Right ventricle myocardium inferior (tissue), 1 donor: Measurements from ENCODE around the gene ZNF814. TPM values are rescaled to one million over a fixed set of nuclear protein-coding genes. Genes with fewer than 3 reads are reported as not detected.
A peak's percentile ranks its signal among the peaks of the same experiment; 100 is the strongest.
"Not testable (repeated sequence)": the region's sequence is repeated elsewhere in the genome, so short reads cannot be mapped to it uniquely, and the experiment has no call there.

Source experiments
- ATAC-seq: fragments of 200-7000 bp; cut with Tn5 transposase; one replicate; pipeline ENCODE4 v1.9.1; 2020; ENCODE audit warnings: mild to moderate bottlenecking, moderate library complexity
- DNase-seq: peaks from one replicate; pipeline ENCODE4 v3.0.0; 2021; ENCODE audit errors: missing footprints
- intact Hi-C: fragments of 100-400 bp; cut with DNase I; formaldehyde crosslinking; loops from one replicate; pipeline ENCODE4 v1.11.0; 2022
- long read RNA-seq: library from polyadenylated mRNA; unstranded; transcript quantifications from one replicate; pipeline ENCODE4 v2.0.0, GENCODE V29; 2021
- total RNA-seq: library from RNA; stranded (reverse); fragmentation: NEBNext Ultra II Directional; extraction: Animal tissue kit (Norgen Biotek cat#: 25700); gene quantifications from one replicate; pipeline ENCODE4 v1.2.1, GENCODE V29; 2021
- donor health status: DM: no; HTN: yes; CAD: no; lungs with severe emphysema.

The ZNF814 gene
- total RNA-seq, result 12.7 TPM
- long read RNA-seq, partial matches to known transcripts, result 0 of 9 reads
- long read RNA-seq, other reads (novel, unspliced or antisense), result 4 of 9 reads

- ATAC-seq (peak; percentile 90), DNase-seq (peak; percentile 90)
- intact Hi-C loops, result no loop called here
These were observed at the start of gene ZNF814 for GRCh38 chr19:57888560-57889231. Gene ZNF814, minus strand, starts transcription at chr19:57889037. Its CDS starts 235 bp downstream, at chr19:57888802.

DNA sequence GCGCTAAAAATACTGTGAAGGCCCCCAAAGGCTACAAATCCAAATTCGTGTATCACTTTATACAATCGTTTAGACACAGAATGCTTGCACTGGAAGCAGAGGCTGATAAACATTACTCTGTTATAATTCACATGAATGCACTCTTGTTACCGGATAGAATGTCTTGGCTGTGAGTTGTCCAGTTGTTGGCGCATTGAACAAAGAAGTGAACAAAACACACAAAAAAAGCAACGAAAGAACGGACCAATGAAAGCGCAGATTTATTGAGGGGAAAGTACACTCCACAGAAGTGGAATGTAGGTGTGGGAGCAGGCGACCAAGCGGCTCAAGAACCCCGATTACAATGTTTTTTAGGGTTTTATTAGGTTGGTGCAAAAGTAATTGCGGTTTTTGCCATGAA, 46.9 kb upstream of the ZNF814 start:
- ATAC-seq (no peak), DNase-seq (no peak)
- intact Hi-C loops, result no loop called here

- peak; percentile 96 for ATAC-seq
- intact Hi-C loops, result no loop called here
- DNase-seq, result peak; percentile 74
These were observed 46.2 kb upstream of the ZNF814 start, which contains the start of gene ZNF418 for GRCh38 chr19:57934820-57935665. Gene ZNF418, minus strand, starts transcription at chr19:57935402. Its CDS starts 1,580 bp downstream, at chr19:57933822.

GRCh38 chr19:57927587-57927986, 38.8 kb upstream of the ZNF814 start:
- DNase-seq, result no peak
- no peak for ATAC-seq
- intact Hi-C loops, result no loop called here

GRCh38 chr19:57916168-57916995, 27.5 kb upstream of the ZNF814 start, which contains the start of gene ZNF417:
Gene ZNF417, minus strand, starts transcription at chr19:57916592. Its CDS starts 181 bp downstream, at chr19:57916411.
- DNase-seq (peak; percentile 88), ATAC-seq (peak; percentile 99)
- intact Hi-C loops, result not testable (repeated sequence)

GRCh38 chr19:57914531-57914930, 25.7 kb upstream of the ZNF814 start:
- DNase-seq (no peak), ATAC-seq (no peak)
- intact Hi-C loops, result no loop called here

DNA sequence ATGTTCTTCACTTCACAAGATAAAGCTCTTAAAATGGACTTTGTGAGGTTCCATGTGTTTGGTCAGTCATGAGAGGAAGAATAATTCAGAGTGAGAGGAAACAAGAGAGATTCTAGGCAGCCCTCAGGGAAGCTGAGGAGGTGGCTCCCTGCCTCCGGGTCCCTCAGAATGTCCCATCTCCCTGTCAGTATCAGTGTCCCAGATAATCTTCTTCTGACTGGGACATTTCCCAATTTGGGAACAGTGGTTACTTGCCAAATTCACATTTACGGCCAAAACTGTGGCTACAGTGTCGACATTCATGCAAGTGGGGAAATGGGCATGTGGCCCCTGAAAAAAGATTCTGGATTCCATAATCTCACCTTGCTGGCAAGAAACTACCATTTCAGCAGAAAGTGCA, 18.6 kb upstream of the ZNF814 start:
- ATAC-seq (no peak), DNase-seq (no peak)
- intact Hi-C loops, result no loop called here

GRCh38 chr19:57905258-57905657, 16.4 kb upstream of the ZNF814 start:
- intact Hi-C loops, result no loop called here
- no peak for DNase-seq
- no peak for ATAC-seq

- ATAC-seq (no peak), DNase-seq (no peak)
- intact Hi-C loops, result loop anchor here (2.0 kb wide), 1 partner anchor 165 kb away; no protein-coding TSS in a partner anchor
These were observed 14.9 kb upstream of the ZNF814 start for GRCh38 chr19:57903618-57904184.

DNA sequence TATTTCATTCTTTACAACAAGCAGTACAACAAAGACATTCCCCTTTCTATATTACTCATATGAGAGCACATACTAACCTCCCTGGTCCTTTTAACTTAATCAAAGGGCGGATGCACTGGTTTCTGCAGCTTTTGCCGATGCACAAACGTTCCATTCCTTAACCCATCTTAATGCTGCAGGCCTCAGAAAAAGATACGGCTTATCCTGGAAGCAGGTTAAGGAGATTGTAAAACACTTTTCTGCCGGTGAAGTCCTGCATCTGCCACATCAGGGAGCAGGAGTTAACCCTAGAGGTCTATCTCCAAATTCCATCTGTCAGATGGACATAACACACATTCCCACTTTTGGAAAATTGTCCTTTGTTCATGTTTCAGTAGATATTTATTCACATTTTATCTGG, 11.5 kb upstream of the ZNF814 start:
- DNase-seq (no peak), ATAC-seq (no peak)
- intact Hi-C loops, result no loop called here

- DNase-seq, ATAC-seq, intact Hi-C loops: not testable (repeated sequence)
These were observed 1.9 kb upstream of the ZNF814 start for GRCh38 chr19:57890706-57891105.

GRCh38 chr19:57888107-57888559, 704 bp downstream of the ZNF814 start:
- DNase-seq (no peak), ATAC-seq (no peak)
- intact Hi-C loops, result no loop called here

DNA sequence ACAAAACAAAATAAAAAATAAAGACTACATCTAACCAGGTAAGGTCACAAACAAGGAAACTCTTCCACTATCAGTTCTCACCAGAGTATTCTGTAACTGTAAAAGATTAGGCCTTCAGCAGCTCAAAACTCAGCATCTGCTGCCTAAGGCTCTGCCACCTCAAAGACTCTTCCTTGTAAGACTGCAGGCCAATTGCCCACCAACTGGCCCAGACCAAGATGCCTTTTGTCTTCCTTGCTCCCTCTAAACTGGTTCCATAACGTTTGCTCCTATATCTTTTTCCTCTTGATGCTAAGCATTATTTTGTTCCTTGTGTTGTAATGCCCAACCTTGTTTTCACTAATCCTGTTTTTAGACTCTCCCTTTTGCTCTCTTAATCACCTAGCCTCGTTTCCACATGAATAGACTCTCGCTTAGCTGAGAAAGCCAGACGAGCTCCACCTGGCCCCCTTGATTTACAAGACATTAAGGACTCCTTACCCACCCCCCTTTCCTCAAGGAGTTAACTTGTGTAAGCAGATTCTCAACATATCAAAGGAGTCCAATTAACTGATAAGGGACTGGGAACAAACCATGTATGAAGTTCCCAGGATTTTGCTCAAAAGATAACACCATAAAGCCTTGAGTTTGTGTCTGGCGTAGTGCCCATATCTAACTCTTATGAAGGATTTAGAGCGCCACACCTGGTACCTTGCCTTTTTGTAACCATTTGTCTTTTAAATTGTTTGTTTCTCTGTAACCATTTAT, 1.5 kb downstream of the ZNF814 start:
- ATAC-seq, result no peak
- DNase-seq, result no peak
- intact Hi-C loops, result no loop called here

DNA sequence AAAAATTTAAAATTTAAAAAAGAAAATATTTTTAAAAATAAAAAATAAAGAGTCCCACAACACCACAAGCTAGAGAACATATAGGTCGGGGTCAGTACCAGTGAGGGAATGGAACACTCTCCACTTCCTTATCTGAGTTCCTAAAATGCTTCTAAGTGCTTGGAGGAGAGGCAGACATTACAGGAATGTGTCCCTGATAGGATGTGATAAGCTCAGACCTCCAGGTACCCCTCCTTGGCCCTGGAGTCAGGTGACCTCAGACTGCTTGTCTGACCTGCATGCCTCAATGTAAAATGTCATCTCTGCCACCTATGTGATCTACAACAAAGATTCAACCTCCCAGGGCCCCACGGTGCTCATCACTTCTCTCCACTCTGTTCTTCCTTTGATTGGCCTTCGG, 2.8 kb downstream of the ZNF814 start:
- ATAC-seq, result no peak
- no peak for DNase-seq
- intact Hi-C loops, result no loop called here

GRCh38 chr19:57873883-57874799, 14.7 kb downstream of the ZNF814 start:
- intact Hi-C loops, ATAC-seq, DNase-seq: not testable (repeated sequence)

DNA sequence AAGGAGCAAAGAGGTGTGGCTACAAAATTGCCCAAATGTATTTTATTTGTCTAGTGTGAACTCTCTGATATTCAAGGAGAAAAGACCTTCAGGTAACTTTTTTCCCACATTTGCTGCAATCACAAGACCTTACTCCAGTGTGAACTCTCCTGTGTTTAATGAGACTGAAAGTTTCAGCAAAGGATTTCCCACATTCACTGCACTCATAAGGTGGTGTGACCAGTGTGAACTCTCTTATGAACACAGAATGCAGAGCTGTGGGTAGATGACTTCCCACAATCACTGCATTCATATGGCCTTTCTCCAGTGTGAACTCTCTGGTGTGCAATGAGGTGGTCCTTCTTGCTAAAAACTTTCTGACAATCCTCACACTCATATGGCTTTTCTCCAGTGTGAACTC, 16.4 kb downstream of the ZNF814 start:
- intact Hi-C loops, result no loop called here
- no peak for ATAC-seq
- no peak for DNase-seq

GRCh38 chr19:57870225-57870624, 18.6 kb downstream of the ZNF814 start:
- intact Hi-C loops, result no loop called here
- ATAC-seq (no peak), DNase-seq (no peak)
